A673 (cell line): Measurements from ENCODE around the gene SPEM3. TPM values are rescaled to one million over a fixed set of nuclear protein-coding genes. Genes with fewer than 3 reads are reported as not detected.

Experiments
- BruUV-seq: library from RNA; stranded (reverse); fragments of 400-500 nt; replicated peaks from 2 replicates; lab custom pipeline; 2021; lab: Mats Ljungman, UMichigan
- CTCF ChIA-PET: fragments of 300-600 bp; sonication (Branson Sonifier 250); formaldehyde crosslinking; loops from one replicate; lab custom pipeline; 2022; ENCODE audit warnings: antibody characterized with exemption; lab: Charles Lee
- POLR2A ChIA-PET: fragments of 300-600 bp; sonication (Branson Sonifier 250); formaldehyde crosslinking; loops from one replicate; lab custom pipeline; 2022; ENCODE audit warnings: antibody characterized with exemption; ENCODE audit not compliant: low non-redundant PET; lab: Charles Lee
- DNase-seq: peaks from one replicate; pipeline ENCODE4 v3.0.0-alpha.2; 2015; ENCODE audit warnings: low spot score
- H3K27ac ChIP-seq: fragments of 200-600 bp; sonication (generic); 2 replicates; pipeline ENCODE4 v1.5.1; 2016; ENCODE audit warnings: mixed run types, low read depth, mild to moderate bottlenecking, mixed read lengths, antibody characterized with exemption, low read length; ENCODE audit not compliant: poor library complexity, severe bottlenecking
- H3K27me3 ChIP-seq: fragments of 200-600 bp; sonication (generic); replicated peaks from 2 replicates; pipeline ENCODE4 v1.6.1; 2017; ENCODE audit warnings: mixed run types, low read depth, mild to moderate bottlenecking, mixed read lengths, antibody characterized with exemption, low read length; ENCODE audit not compliant: insufficient read depth, poor library complexity
- H3K36me3 ChIP-seq: fragments of 200-600 bp; sonication (generic); 2 replicates; pipeline ENCODE4 v1.6.1; 2016; ENCODE audit warnings: mixed run types, mild to moderate bottlenecking, mixed read lengths, antibody characterized with exemption, low read length; ENCODE audit not compliant: insufficient read depth, poor library complexity, severe bottlenecking
- H3K4me1 ChIP-seq: fragments of 200-600 bp; sonication (generic); 2 replicates; pipeline ENCODE4 v1.6.1; 2017; ENCODE audit warnings: mixed run types, mild to moderate bottlenecking, mixed read lengths, antibody characterized with exemption, low read length; ENCODE audit not compliant: insufficient read depth, poor library complexity, severe bottlenecking
- H3K4me3 ChIP-seq: fragments of 200-600 bp; sonication (generic); 2 replicates; pipeline ENCODE4 v1.5.1; 2016; ENCODE audit warnings: low read depth, mixed run types, mild to moderate bottlenecking, mixed read lengths, low read length; ENCODE audit not compliant: poor library complexity, severe bottlenecking
- H3K9me3 ChIP-seq: fragments of 200-600 bp; sonication (generic); 2 replicates; pipeline ENCODE4 v1.6.1; 2016; ENCODE audit warnings: mixed run types, low read depth, mild to moderate bottlenecking, mixed read lengths, antibody characterized with exemption, low read length; ENCODE audit not compliant: poor library complexity, severe bottlenecking
- EZH2 ChIP-seq: fragments of 200-600 bp; sonication (generic); IDR thresholded peaks from 2 replicates; pipeline ENCODE4 v1.6.1; 2017; ENCODE audit warnings: borderline replicate concordance, low read depth, mild to moderate bottlenecking, mixed read lengths, antibody characterized with exemption, low read length; ENCODE audit not compliant: poor library complexity, severe bottlenecking
- intact Hi-C: fragments of 100-400 bp; cut with micrococcal nuclease; formaldehyde crosslinking; loops from one replicate; pipeline ENCODE4 v1.10.0; 2022; ENCODE audit not compliant: unreplicated experiment
- total RNA-seq: library from RNA; stranded (reverse); gene quantifications from 2 replicates; pipeline ENCODE4 v1.2.3, GENCODE V29; 2021
- TF ChIP-seq, protein P1 (sequence below): fragments of 300-800, 200-600 bp; sonication (generic); conservative IDR thresholded peaks from 2 replicates; pipeline ENCODE4 v1.5.1; 2017; ENCODE audit warnings: low read depth, mild to moderate bottlenecking, antibody characterized with exemption, low read length, moderate library complexity, mixed read lengths

The SPEM3 gene
- total RNA-seq, 1 experiment from 2014 or later = not detected

GRCh38 chr17:7398612-7399011, 30.0 kb upstream of the SPEM3 start:
- ChIA-PET POLR2A (no interaction called here), CTCF (interaction anchor here (0.6 kb wide), 1 partner anchor 8 kb away, joined by 3 read pairs; no protein-coding TSS in a partner anchor)
- TF ChIP-seq EZH2 = no peak
- TF ChIP-seq, protein P1, sequence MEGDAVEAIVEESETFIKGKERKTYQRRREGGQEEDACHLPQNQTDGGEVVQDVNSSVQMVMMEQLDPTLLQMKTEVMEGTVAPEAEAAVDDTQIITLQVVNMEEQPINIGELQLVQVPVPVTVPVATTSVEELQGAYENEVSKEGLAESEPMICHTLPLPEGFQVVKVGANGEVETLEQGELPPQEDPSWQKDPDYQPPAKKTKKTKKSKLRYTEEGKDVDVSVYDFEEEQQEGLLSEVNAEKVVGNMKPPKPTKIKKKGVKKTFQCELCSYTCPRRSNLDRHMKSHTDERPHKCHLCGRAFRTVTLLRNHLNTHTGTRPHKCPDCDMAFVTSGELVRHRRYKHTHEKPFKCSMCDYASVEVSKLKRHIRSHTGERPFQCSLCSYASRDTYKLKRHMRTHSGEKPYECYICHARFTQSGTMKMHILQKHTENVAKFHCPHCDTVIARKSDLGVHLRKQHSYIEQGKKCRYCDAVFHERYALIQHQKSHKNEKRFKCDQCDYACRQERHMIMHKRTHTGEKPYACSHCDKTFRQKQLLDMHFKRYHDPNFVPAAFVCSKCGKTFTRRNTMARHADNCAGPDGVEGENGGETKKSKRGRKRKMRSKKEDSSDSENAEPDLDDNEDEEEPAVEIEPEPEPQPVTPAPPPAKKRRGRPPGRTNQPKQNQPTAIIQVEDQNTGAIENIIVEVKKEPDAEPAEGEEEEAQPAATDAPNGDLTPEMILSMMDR = no peak
- H3K27ac ChIP-seq = no peak overlapping the region
- H3K27me3 ChIP-seq = no peaks in the 10 kb centered on the region
- H3K9me3 ChIP-seq = no peaks in the 10 kb centered on the region
- no TSS peak for BruUV-seq
- H3K4me1 ChIP-seq = peaks cover 15% of the 10 kb centered on the region
- no peak overlapping the region for H3K4me3 ChIP-seq
- no peak for DNase-seq
- no peaks in the 10 kb centered on the region for H3K36me3 ChIP-seq
- intact Hi-C loops = no loop called here

DNA sequence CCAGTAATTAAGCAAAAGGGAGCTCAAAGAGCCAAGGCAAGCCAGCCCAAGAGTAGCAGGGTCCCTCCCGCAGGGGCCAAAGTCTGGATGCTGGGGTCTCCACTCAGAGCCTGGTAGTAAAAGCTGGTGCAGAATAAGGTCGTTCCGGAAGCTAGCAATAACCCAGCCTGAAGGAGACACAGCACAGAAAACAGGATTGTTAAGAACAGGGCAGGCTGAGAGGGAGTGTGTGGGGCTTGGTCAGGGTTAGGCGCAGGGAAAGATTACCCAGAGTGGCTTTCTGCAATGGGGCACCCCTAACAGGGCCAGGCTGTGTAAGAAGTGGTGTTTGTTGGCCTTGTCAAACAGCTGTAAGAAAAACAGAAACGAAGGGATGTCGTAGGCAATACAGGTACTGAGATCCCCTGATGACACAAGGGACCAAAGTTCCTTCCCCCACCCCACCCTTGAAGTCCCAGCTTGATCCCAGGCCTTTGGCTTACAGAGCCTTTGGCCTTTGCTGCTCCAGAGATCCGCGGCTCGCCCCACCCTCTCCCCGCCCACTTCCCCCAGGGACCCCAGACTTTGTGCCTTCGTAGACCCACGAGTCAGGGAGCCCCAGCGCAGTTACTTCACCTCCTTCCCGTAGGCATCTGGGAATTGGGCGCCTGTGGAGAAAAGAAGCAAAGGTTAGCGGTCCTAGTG, 25.5 kb upstream of the SPEM3 start:
- POLR2A ChIA-PET = interaction anchor here (1.3 kb wide), 1 partner anchor 32 kb away, joined by 5 read pairs; the partner anchor contains the start of gene TMEM102
- Histone ChIP-seq H3K4me3 (peak overlapping the region; percentile 61), H3K27ac (peak overlapping the region; percentile 81), H3K4me1 (peaks cover 17% of the 10 kb centered on the region), H3K27me3 (no peaks in the 10 kb centered on the region), H3K9me3 (no peaks in the 10 kb centered on the region), H3K36me3 (no peaks in the 10 kb centered on the region)
- intact Hi-C loops = no loop called here
- DNase-seq = peak; percentile 55
- CTCF ChIA-PET = interaction anchor here (1.2 to 1.5 kb wide), 2 partner anchors 9 to 34 kb away, joined by 6 to 7 read pairs; partner anchors contain the start of gene PLSCR3
- no peak for TF ChIP-seq EZH2
- TF ChIP-seq, protein P1 = no peak
- BruUV-seq = TSS peak; percentile 85

DNA sequence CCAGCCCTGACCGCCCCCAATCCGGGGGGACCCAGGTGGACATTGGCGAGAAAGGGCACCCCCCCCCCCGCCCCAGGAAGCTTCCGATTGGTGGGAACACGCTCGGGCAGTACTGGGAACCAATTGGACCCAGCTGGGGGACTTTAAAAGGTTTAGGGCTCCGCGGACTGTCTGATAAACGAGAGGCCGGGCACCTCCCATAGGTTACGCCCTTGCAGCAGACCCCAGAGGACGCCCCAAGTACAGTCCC, 25.0 kb upstream of the SPEM3 start:
- BruUV-seq = no TSS peak
- peaks cover 17% of the 10 kb centered on the region for H3K4me1 ChIP-seq
- DNase-seq = no peak
- peak overlapping the region; percentile 61 for H3K4me3 ChIP-seq
- H3K27ac ChIP-seq = peak overlapping the region; percentile 81
- H3K27me3 ChIP-seq = no peaks in the 10 kb centered on the region
- TF ChIP-seq EZH2 = no peak
- ChIA-PET POLR2A (interaction anchor here (0.8 to 1.3 kb wide), 2 partner anchors 32 to 74 kb away, joined by 4 to 5 read pairs; partner anchors contain the start of genes NEURL4 and TMEM102), CTCF (interaction anchor here (0.6 to 1.5 kb wide), 9 partner anchors 9 to 458 kb away, joined by 3 to 7 read pairs (median 4); partner anchors contain the start of genes GABARAP and PLSCR3)
- H3K36me3 ChIP-seq = no peaks in the 10 kb centered on the region
- no peaks in the 10 kb centered on the region for H3K9me3 ChIP-seq
- intact Hi-C loops = no loop called here
